NCI-H2171 treated with DMSO at 0.1 percent for 48 hours (cell line): ENCODE data around the gene WLS.

Experiments used
- DNase-seq: peaks from one replicate; lab custom pipeline; 2025; lab: John Stamatoyannopoulos, UW

The WLS gene

GRCh38 chr1:68227598-68227997 lies 4.7 kb downstream of the WLS start:
- no peak for DNase-seq

- DNase-seq, result no peak
Measured at GRCh38 chr1:68225781-68226180, 6.5 kb downstream of the WLS start.

DNA sequence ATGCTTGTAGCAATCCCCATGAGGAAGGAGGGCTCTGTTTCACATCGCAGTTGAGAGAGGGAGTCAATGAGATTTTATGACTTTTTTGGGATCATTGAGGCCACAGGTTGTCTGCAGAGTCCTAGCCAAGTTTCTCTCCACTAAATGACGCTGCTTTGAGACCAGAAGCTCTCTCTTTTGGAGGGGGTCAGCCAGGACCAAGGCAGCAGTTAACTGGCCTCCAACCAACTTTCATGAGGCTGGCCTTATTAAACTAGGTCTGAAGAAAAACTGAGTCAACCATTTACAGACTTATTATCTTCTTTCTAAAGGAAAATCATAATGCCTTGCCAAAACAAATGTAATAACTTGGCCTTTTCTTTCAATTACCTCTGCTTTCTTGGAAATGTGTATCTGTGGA lies 8.6 kb downstream of the WLS start:
- DNase-seq, result no peak

DNA sequence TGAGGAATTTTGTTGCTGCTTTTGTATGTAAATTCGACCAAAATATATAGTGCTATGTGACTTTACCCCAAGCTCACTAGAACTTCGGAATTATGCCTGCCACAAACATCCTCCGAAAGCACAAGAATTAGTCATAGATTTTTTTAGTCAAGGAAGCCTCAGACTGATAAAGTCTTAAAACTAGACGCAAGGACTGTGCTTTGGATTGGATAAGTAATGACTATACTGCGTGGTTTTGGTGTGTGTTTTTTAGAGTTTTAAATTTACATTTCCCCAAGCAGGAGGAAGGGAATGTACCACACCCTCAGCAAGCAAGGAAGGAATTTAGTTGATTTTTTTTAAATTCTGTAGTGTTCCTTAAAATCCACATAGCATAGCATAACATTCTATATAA lies 10.3 kb downstream of the WLS start:
- no peak for DNase-seq

DNA sequence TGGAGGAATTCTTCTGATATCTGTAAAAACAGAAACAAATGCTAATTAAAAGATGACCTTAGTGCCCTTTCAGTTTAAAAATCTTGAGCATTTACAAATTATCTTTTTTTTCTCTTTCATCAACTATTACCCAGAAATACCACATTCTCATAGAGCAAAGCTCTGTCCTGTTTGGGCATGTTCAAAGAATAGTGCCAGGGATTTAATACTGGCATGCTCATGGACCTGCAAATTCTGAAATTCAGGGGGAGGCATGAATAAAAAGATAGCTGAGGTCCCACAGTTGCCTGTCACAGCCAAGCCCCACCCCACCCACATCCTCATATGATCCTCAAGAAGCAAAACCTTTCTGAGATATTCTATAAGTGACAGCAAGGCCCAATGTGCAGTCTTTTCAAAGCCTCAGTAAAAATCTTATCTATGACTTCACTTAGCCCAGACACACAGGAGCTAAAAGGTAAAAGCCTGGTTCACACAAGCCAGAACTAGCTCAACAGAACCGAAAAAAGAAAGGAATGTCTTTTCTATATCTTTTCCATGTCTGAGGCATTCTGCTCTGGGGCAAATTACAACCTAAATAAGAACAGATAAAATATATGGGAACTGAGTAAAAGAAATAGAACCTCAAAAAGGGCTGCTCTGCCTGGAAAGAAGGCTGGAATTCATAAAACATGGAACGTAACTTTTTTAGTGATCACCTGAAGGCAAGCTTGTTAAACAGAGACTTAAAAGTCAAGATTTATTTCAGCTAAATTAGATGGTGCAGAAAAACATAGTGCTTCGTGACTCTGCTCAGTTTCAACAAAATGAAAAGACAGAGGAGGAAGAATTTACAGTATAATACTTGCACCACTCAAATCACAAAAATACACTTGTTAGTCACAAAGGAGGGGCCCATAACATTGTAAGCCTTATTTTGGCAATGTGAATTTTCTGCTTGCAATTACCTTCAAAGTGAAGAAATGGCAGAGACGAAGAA lies 11.0 kb downstream of the WLS start:
- DNase-seq, result no peak

- DNase-seq, result no peak
Measured at GRCh38 chr1:68220420-68220819, 11.9 kb downstream of the WLS start.

DNA sequence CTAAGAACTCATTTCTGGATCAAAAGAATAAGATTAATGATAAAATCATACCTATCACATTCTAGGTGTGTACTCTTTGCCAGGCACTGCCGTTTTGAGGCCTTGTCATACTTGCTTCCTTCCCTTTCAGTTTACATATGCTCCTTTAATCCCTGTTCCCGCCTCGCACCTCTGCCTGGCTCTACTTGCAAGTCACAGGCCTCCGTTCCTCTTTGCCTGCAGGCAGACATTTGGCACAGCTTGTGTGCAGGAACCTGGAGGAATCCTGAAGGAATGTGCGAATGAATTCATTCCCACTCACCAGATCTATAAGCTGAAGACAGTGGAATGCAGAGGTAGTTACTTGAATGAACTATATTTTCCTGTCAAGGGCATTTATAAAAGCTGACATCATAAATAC lies 13.8 kb downstream of the WLS start:
- DNase-seq, result no peak

DNA sequence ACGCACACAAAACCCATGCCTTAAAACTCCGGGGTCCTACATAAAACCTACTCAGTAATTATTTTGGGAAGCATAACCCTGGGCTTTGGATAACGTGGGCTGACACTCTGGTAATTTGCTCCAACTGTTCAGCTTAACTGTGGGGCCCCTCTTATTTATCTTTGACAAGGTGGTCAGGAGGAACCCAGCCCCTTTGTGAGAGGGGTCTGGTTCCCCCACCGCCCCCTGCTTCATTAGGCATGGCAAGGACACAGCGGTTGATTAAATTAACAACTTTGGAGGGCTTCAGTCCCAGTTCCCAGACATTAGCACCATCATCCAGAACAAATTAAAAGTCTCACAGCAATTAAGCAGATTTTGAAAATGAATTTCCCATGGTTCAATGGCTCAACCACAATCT lies 14.7 kb downstream of the WLS start:
- DNase-seq, result no peak

GRCh38 chr1:68217060-68217554 lies 15.2 kb downstream of the WLS start:
- DNase-seq, result peak; percentile 5

DNA sequence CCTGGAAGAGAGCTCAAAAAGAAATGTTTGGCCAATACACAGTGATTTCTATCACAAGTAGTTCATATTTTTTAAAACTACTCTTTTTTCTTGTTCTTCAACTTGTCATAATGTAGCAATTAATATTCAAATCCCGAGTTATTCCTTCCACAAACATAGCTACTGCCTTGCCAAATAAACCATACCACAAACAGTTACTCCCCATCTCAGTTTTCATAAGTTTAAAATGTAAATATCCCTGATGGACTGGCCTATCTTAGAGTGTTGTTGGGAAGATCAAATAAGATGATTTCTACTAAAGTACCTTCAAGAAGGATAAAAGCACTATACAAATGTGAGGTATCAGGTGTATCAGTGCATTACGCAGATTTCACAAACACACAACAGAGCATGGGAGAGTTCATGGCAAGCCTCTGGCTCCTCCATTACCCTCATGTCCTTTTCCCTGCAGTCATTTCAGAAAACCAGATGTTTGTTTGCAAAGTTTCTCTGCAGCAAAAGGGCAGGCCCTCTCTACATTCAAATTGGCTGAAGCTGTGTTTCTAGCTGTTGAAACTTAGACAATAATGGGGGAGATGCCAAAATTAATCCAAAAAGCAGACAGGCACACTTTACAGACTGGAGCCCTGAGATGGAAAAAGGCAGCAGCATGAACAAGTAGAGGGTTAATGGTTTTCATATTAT lies 16.1 kb downstream of the WLS start:
- no peak for DNase-seq

GRCh38 chr1:68213843-68214242 lies 18.5 kb downstream of the WLS start:
- no peak for DNase-seq

DNA sequence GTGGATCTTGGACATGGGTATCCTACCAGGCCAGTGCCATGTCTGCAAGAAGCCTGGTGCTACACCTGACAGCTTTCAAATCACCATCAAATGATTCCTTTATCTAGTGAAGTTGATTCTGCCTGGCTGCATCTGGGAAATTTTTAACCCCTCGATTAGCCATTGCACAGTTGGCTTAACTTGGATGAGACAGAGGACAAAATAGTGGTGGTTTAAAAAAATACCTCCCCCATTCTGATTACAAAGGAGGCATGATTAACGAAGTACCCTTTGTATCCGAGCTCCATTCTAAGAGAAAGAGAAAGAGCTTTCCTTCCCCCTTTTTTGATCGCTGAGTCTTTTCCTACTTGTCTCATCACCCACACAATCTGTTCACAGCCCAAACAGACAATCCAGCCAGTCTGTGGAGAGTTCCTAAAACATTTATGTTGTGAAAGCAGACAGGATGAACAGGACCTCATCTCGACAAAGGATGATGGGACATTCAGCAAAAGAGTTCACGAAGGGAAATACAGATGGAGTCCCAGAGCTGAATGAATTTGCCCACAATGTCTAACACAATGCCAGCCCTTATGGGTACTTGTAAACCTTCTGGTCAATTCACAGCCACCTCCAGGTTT lies 20.5 kb downstream of the WLS start:
- DNase-seq, result no peak

GRCh38 chr1:68210829-68211228 lies 21.5 kb downstream of the WLS start:
- no peak for DNase-seq

- DNase-seq, result no peak
Measured at GRCh38 chr1:68210027-68210426, 22.3 kb downstream of the WLS start.

- DNase-seq, result no peak
Measured at GRCh38 chr1:68206848-68207689, 25.3 kb downstream of the WLS start.

GRCh38 chr1:68205794-68206358 lies 26.4 kb downstream of the WLS start:
- DNase-seq, result no peak

DNA sequence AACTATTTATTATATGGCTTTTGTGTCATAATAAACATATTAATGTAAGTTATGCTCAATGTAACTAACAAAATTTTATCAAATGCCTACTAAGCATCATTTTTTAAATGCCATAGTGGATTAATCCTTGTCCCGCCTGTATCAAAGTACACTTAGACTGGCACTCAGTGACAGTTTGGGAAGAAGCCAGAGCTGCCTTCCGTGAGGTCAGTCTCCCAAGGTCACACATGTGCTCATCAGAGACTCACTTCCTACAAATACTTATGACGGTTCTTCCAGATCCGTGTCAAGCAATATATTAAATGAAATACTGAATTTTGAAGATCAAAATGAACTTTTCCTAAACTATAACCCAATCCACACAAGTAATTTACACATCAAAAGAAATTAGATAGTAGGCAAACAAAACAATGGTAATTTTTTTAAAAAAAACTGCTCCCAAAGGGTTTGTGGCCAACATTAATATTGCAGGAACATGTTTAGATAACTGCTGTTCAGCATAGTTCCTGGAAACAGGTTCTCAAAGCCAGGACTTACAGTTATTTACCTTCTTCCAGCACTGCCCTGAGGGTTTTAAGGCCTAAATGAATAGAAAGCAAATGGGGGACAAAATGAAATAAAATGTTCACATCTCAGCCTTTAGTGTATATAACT lies 27.2 kb downstream of the WLS start:
- peak; percentile 31 for DNase-seq

DNA sequence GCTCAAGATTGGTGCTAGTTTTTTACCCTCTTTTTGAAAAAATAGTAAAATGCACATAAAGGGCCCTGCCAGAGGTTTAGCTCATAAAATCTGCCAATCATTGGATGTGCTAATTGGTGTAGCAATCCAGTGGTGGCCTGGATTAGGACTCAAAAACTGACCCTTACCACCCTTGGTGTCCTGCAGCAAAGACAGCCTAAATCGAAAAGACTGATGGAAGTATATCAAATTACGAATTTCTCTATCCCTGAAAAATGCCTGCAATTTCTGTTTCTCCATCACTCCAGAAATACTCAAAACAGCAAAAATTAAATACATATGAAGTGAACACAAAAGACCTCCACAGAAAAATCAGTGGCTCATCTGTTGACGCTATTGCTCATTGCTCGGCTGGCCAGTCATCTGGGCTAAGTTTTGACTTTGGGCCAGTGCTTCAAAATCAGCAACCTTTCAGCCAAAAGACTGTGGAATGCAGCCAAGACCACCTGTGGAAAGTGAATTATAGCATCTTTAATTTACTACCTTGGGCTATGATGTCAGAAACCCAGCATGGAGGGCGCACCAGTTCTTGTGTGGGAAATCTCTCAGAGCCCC lies 30.0 kb downstream of the WLS start:
- no peak for DNase-seq

DNA sequence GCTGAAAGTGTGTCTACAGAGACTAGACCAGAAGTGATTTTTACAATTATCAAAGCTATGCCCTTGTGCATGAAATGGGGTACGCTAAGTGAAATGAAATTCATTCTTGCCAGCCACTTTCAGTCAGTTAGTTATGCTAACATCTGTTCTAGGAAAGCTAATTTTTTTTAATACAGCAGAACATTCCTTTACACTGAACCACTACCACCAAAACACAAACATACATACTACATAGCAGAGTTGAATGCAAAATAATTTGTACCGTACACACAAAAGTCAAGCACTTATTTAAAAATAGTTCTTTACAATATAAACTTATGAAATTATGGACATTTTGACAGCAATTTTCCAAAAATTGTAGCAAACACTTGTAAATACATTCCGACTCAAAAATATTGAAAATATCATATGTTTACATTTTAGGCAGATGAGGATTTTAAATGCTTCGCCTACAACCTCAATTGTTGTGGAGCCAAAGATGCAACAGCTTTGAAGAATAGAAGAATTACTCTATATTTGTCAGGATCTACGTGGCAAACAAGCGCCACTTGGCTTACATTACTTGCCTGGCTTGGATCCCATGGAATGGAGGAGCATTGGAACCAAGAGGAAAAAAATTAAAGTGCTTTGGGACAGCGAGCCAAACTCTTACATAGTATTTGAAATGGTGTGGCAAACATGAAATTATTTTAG lies 30.6 kb downstream of the WLS start:
- DNase-seq, result no peak

DNA sequence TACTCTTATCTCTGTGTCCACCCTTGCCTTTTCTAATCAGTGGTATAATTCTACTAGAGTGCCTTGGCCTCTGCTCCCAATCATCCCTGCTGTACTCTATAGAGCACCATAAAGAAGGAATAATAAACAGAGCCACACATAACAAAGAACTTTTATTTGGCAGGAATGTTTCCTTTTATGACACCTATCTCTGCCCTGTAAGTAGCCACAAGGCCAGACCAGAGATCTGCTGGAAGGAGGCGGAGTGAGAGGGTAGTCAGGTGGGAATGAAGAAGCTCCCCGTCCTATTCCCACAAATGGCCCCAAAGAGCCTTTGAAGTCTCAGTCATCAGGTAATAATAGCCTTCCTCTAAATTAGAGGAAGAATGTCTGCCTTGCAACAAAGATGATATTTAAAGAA lies 32.7 kb downstream of the WLS start:
- no peak for DNase-seq
